HepG2 (cell line): ENCODE data around the gene GPC4. TPM values are rescaled to one million over a fixed set of nuclear protein-coding genes. Genes with fewer than 3 reads are reported as not detected.
A peak's percentile ranks its signal among the peaks of the same experiment; 100 is the strongest.

Experiments used
- ATAC-seq: fragments of 200-7000 bp; cut with Tn5 transposase; 3 replicates; pipeline ENCODE4 v1.9.1; 2020; ENCODE audit warnings: mild to moderate bottlenecking, moderate library complexity
- Bru-seq: library from RNA; stranded (reverse); fragments of 400-500 nt; gene quantifications from one replicate; lab custom pipeline; 2021; lab: Mats Ljungman, UMichigan
- BruChase-seq, 2 experiments: library from RNA; stranded (reverse); fragments of 400-500 nt; gene quantifications; one replicate each; lab custom pipeline; 2021; lab: Mats Ljungman, UMichigan
- BruUV-seq: library from RNA; stranded (reverse); fragments of 400-500 nt; replicated peaks from 2 replicates; lab custom pipeline; 2021; lab: Mats Ljungman, UMichigan
- CTCF ChIA-PET: fragments of 300-600 bp; formaldehyde crosslinking; extraction: SDS; loops from one replicate; lab custom pipeline; 2021; ENCODE audit warnings: low total read pairs, inconsistent platforms, low intra/inter-chr PET ratio; lab: Yijun Ruan, JAX
- POLR2A ChIA-PET: fragments of 350-600 bp; sonication (Branson Sonifier 250); formaldehyde crosslinking; loops from one replicate; lab custom pipeline; 2020; ENCODE audit warnings: antibody characterized with exemption, inconsistent platforms; lab: Yijun Ruan, JAX
- DNase-seq: peaks from one replicate; pipeline ENCODE4 v3.0.0-alpha.2; 2015; ENCODE audit warnings: low spot score
- FAIRE-seq: peaks from 3 replicates; lab custom pipeline; 2011; peaks lifted over from hg19 to GRCh38; lab: Jason Lieb, UNC
- H2AFZ ChIP-seq: one replicate; pipeline ENCODE4 v1.6.1; 2011; ENCODE audit warnings: low read length, inconsistent platforms
- H3K27ac ChIP-seq: fragments of 300-600 bp; 3 replicates; pipeline ENCODE4 v1.8.0; 2011; ENCODE audit warnings: mixed run types, mild to moderate bottlenecking, mixed read lengths, low read length, inconsistent platforms; ENCODE audit not compliant: insufficient read depth; ENCODE audit errors: extremely low read length
- H3K27me3 ChIP-seq, 2 experiments: fragments of 200-600 bp in 1 of 2; 2 replicates in 1 of 2; 3 replicates in 1 of 2; pipeline versions ENCODE4 v1.6.0 to v1.8.0; 2011; ENCODE audit warnings: low read length in 2 of 2, mild to moderate bottlenecking in 2 of 2, moderate library complexity in 2 of 2, inconsistent platforms in 1 of 2; ENCODE audit not compliant: insufficient read depth in 2 of 2, control insufficient read depth in 1 of 2
- H3K36me3 ChIP-seq, 2 experiments: fragments of 200-600 bp in 1 of 2; replicated peaks in 1 of 2; 2 replicates in 1 of 2; 3 replicates in 1 of 2; pipeline versions ENCODE4 v1.5.1 to v1.8.0; 2011; ENCODE audit warnings: low read length in 2 of 2, inconsistent platforms in 1 of 2; ENCODE audit not compliant: insufficient read depth in 2 of 2, control insufficient read depth in 1 of 2
- H3K4me1 ChIP-seq: 2 replicates; pipeline ENCODE4 v1.5.1; 2012; ENCODE audit warnings: low read length, inconsistent platforms; ENCODE audit not compliant: insufficient read depth
- H3K4me2 ChIP-seq: 2 replicates; pipeline ENCODE4 v1.6.0; 2011; ENCODE audit warnings: low read depth, low read length, inconsistent platforms
- H3K4me3 ChIP-seq, 3 experiments: fragments of 200-600 bp in 1 of 3; sonication (generic), shearing (Covaris generic) in 1 of 3; replicated peaks in 1 of 3; 2 replicates each; pipeline ENCODE4 v1.5.1; 2011 to 2016; ENCODE audit warnings: low read length in 3 of 3, inconsistent platforms in 2 of 3, low read depth in 2 of 3, mild to moderate bottlenecking in 2 of 3, control low read depth in 1 of 3, mixed read lengths in 1 of 3; ENCODE audit not compliant: insufficient read depth in 1 of 3
- H3K79me2 ChIP-seq: one replicate; pipeline ENCODE4 v1.6.1; 2011; ENCODE audit warnings: low read length, inconsistent platforms; ENCODE audit not compliant: insufficient read depth
- H3K9ac ChIP-seq: 2 replicates; pipeline ENCODE4 v1.6.0; 2011; ENCODE audit warnings: mild to moderate bottlenecking, low read depth, low read length, inconsistent platforms; ENCODE audit not compliant: insufficient read depth
- H3K9me3 ChIP-seq: 2 replicates; pipeline ENCODE4 v1.5.1; 2012; ENCODE audit warnings: mild to moderate bottlenecking, low read length
- H4K20me1 ChIP-seq: 2 replicates; pipeline ENCODE4 v1.6.0; 2011; ENCODE audit warnings: inconsistent platforms, mild to moderate bottlenecking, low read length, moderate library complexity; ENCODE audit not compliant: insufficient read depth
- NFE2L1 ChIP-seq: sonication (generic); formaldehyde crosslinking; IDR thresholded peaks from 2 replicates; pipeline ENCODE4 v1.4.0; 2020; ENCODE audit warnings: missing genetic modification reagents, mild to moderate bottlenecking, borderline replicate concordance
- ZNF777 ChIP-seq: sonication (generic); formaldehyde crosslinking; IDR thresholded peaks from 2 replicates; pipeline ENCODE4 v1.4.0; 2020; ENCODE audit warnings: missing genetic modification reagents
- WGBS: methylation state at CpG from one replicate; pipeline ENCODE4 v1.1.6; 2017; ENCODE audit warnings: low lambda C conversion rate; 5-methylcytosine and 5-hydroxymethylcytosine counted together
- in situ Hi-C: cut with HindIII; loops from 2 replicates; pipeline ENCODE4 v1.10.0; 2017; ENCODE audit warnings: low pct_unique_long_range_greater_than_20kb; ENCODE audit not compliant: extremely low pct_ligation_motif_present
- intact Hi-C: fragments of 100-400 bp; cut with micrococcal nuclease; formaldehyde crosslinking; loops from one replicate; pipeline ENCODE4 v1.10.0; 2022; ENCODE audit not compliant: unreplicated experiment
- long read RNA-seq, 2 experiments: library from RNA in 1 of 2; library from polyadenylated mRNA in 1 of 2; stranded (forward) in 1 of 2; unstranded in 1 of 2; transcript quantifications; one replicate each; pipeline ENCODE4 v2.0.0, GENCODE V29; 2019 to 2022
- polyA minus RNA-seq, 3 experiments: library from RNA; depleted of rRNA, polyadenylated mRNA; stranded (reverse); fragments of >200 nt; gene quantifications; 2 replicates each; pipeline ENCODE4 v1.2.3, GENCODE V29; 2011; ENCODE audit warnings: low replicate concordance in 1 of 3
- polyA plus RNA-seq, 8 experiments: library from polyadenylated mRNA; depleted of rRNA in 3 of 8; stranded (reverse) in 7 of 8; unstranded in 1 of 8; fragments of >200 nt; fragmentation: Illumina TruSeq in 4 of 8; extraction: Trizol in 4 of 8; gene quantifications; 2 replicates each; pipeline versions ENCODE4 v1.2.1 to v1.2.3, GENCODE V29; 2011 to 2016; ENCODE audit warnings: low read depth in 4 of 8, missing spikeins in 1 of 8, mixed read lengths in 1 of 8; ENCODE audit not compliant: insufficient read depth in 1 of 8
- total RNA-seq, 5 experiments: library from RNA; depleted of rRNA; stranded (reverse); fragments of >200 nt; fragmentation: Illumina TruSeq; extraction: Trizol; gene quantifications; 2 replicates each; pipeline ENCODE4 v1.2.3, GENCODE V29; 2016; ENCODE audit warnings: low read depth in 1 of 5
- TF ChIP-seq, protein P1 (sequence below): sonication (generic); formaldehyde crosslinking; IDR thresholded peaks from 2 replicates; pipeline ENCODE4 v1.4.0; 2020; ENCODE audit warnings: missing genetic modification reagents

Gene GPC4
- total RNA-seq (2016; rRNA removed; fragmentation: Illumina TruSeq; extraction: Trizol) (0.14 and 0.29 TPM in 2 replicates), polyA plus RNA-seq (2011; rRNA removed) (0.38 and 0.68 TPM in 2 replicates), polyA minus RNA-seq (2011; rRNA and poly(A)+ RNA removed; ENCODE audit: low replicate concordance) (0.48 TPM in 1 of 2 replicates, not detected in the other), Bru-seq, nascent RNA (percentile 11 among the genes with signal in this experiment), BruChase-seq, experiment 1, labeled RNA remaining after a 6-hour chase (percentile 14 among the genes with signal in this experiment), BruChase-seq, experiment 2, labeled RNA remaining after a 2-hour chase (percentile 9 among the genes with signal in this experiment)
- 0.10 TPM in 1 of 2 replicates, not detected in the other for total RNA-seq (2016; cell fraction: cytosol; rRNA removed; fragmentation: Illumina TruSeq; extraction: Trizol; ENCODE audit: low read depth)
- 0.12 and 0.26 TPM in 2 replicates for total RNA-seq (2016; cell fraction: insoluble cytoplasmic fraction; rRNA removed; fragmentation: Illumina TruSeq; extraction: Trizol)
- total RNA-seq (2016; cell fraction: membrane; rRNA removed; fragmentation: Illumina TruSeq; extraction: Trizol), result 0.03 and 0.07 TPM in 2 replicates
- total RNA-seq (2016; cell fraction: nucleus; rRNA removed; fragmentation: Illumina TruSeq; extraction: Trizol), result 0.16 and 0.34 TPM in 2 replicates
- 0.31 and 0.58 TPM in 2 replicates for polyA plus RNA-seq (2011; cell fraction: cytosol; rRNA removed)
- polyA plus RNA-seq (2011; cell fraction: nucleus; rRNA removed), result 0.16 and 0.18 TPM in 2 replicates
- polyA plus RNA-seq (2012), result 0.51 and 0.52 TPM in 2 replicates
- polyA plus RNA-seq (2016; cell fraction: cytosol; fragmentation: Illumina TruSeq; extraction: Trizol; ENCODE audit: low read depth), result 0.02 TPM in 1 of 2 replicates, not detected in the other
- 0.17 and 0.24 TPM in 2 replicates for polyA plus RNA-seq (2016; cell fraction: insoluble cytoplasmic fraction; fragmentation: Illumina TruSeq; extraction: Trizol; ENCODE audit: low read depth)
- polyA plus RNA-seq (2016; cell fraction: membrane; fragmentation: Illumina TruSeq; extraction: Trizol; ENCODE audit: low read depth), result 0.03 and 0.05 TPM in 2 replicates
- polyA plus RNA-seq (2016; cell fraction: nucleus; fragmentation: Illumina TruSeq; extraction: Trizol; ENCODE audit: insufficient read depth, low read depth), result 0.35 and 0.38 TPM in 2 replicates
- polyA minus RNA-seq (2011; cell fraction: cytosol; rRNA and poly(A)+ RNA removed), result 0.35 and 0.79 TPM in 2 replicates
- 0.26 and 0.50 TPM in 2 replicates for polyA minus RNA-seq (2011; cell fraction: nucleus; rRNA and poly(A)+ RNA removed)
- long read RNA-seq, experiment 1, result 0 reads
- long read RNA-seq, experiment 2, result 0 reads

DNA sequence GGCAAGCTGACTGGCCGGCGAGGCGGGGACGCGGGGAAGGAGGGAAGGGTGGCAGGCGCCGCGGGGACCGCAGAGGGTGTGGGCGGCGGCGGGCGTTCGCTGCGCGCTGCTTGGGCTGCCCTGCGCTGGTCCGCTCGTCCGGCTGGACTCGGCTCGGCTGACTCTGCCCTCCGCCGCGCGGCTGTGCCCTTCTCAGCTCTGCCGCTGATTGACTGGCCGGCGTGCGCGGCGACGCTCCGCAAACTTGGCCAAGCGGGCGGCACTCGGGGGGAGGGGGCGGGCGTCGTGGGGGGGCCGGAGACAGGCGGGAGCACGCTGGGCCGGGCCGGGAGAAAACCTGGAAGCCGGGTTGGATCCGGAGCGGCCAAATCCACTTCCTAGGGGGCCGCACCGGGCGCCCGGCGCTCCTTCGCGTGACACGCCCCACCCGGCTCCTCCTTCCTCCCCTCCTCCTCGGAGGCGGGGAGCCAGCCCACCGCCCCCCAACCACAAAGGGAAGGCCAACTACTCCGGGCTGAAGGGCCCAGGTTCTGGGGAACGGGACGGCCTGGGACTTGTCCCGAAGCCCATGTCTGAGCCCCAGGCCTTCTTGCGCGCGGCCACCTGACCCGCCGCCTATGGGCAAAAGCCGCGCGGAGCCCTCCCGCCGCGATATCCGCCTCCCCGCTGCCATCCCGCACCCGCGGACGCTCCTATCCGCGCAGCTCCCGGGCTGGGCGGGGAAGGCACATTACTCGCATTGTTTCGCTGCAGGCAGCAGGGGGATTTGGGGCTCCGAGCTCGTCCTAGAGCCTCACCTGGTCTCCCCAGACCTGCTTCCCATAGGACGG lies at the start of gene GPC4:
Gene GPC4, minus strand, starts transcription at position 214 of the 830 bp plus-strand sequence. CDS start 524 bp downstream, outside the sequence.
- ChIA-PET POLR2A (no interaction called here), CTCF (no interaction called here)
- DNase-seq (no peak), FAIRE-seq (no peak), ATAC-seq (peak; percentile 96)
- WGBS, result no CpG with 5 or more reads among the region's 90 CpGs
- Histone ChIP-seq H3K36me3 (no peaks in the 10 kb centered on the region), H3K27ac (no peak within 1 kb of the TSS), H3K27me3 (peaks cover 2 to 16% of the 10 kb centered on the region in 2 experiments; a peak in 2 of 5 replicates), H3K4me2 (peak within 1 kb of the TSS; percentile 12; the same call in 1 of the 2 replicates), H3K9ac (no peak within 1 kb of the TSS), H3K4me3 (peak within 1 kb of the TSS in 2 of 3 experiments; percentile 9 to 46; a peak in 2 of 6 replicates), H4K20me1 (no peaks in the 10 kb centered on the region), H3K4me1 (no peaks in the 10 kb centered on the region), H3K79me2 (no peaks in the 10 kb centered on the region), H3K9me3 (no peaks in the 10 kb centered on the region), H2AFZ (no peak within 1 kb of the TSS)
- BruUV-seq, result no TSS peak
- TF ChIP-seq, protein P1, sequence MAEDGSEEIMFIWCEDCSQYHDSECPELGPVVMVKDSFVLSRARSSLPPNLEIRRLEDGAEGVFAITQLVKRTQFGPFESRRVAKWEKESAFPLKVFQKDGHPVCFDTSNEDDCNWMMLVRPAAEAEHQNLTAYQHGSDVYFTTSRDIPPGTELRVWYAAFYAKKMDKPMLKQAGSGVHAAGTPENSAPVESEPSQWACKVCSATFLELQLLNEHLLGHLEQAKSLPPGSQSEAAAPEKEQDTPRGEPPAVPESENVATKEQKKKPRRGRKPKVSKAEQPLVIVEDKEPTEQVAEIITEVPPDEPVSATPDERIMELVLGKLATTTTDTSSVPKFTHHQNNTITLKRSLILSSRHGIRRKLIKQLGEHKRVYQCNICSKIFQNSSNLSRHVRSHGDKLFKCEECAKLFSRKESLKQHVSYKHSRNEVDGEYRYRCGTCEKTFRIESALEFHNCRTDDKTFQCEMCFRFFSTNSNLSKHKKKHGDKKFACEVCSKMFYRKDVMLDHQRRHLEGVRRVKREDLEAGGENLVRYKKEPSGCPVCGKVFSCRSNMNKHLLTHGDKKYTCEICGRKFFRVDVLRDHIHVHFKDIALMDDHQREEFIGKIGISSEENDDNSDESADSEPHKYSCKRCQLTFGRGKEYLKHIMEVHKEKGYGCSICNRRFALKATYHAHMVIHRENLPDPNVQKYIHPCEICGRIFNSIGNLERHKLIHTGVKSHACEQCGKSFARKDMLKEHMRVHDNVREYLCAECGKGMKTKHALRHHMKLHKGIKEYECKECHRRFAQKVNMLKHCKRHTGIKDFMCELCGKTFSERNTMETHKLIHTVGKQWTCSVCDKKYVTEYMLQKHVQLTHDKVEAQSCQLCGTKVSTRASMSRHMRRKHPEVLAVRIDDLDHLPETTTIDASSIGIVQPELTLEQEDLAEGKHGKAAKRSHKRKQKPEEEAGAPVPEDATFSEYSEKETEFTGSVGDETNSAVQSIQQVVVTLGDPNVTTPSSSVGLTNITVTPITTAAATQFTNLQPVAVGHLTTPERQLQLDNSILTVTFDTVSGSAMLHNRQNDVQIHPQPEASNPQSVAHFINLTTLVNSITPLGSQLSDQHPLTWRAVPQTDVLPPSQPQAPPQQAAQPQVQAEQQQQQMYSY (CRISPR knock-in tag), result peak; percentile 91
- TF ChIP-seq NFE2L1 (CRISPR knock-in tag) (no peak), ZNF777 (CRISPR knock-in tag) (0 out of 2 replicates have a peak, but pooled peaks have one; percentile 27)
- in situ Hi-C loops (no loop called here), intact Hi-C loops (no loop called here)
